Measurements from ENCODE around the gene BCL2L11.
A peak's percentile ranks its signal among the peaks of the same experiment; 100 is the strongest.

BCL2L11 gene

GRCh38 chr2:111100765-111101162 lies 19.9 kb upstream of the BCL2L11 start:
- Histone ChIP-seq H3K9me3 (ENCODE audit: control insufficient read depth, low read length) (no peaks in the 10 kb centered on the region), H3K4me1 (ENCODE audit: control insufficient read depth, insufficient read depth, low read length, poor library complexity, severe bottlenecking) (no peaks in the 10 kb centered on the region), H3K27ac (ENCODE audit: insufficient read depth, low read length, poor library complexity, severe bottlenecking) (no peak overlapping the region), H3K4me3 (ENCODE audit: insufficient read depth, low read depth, low read length, poor library complexity, severe bottlenecking) (no peak overlapping the region), H3K36me3 (ENCODE audit: control insufficient read depth, insufficient read depth, low read length) (no peaks in the 10 kb centered on the region), H3K27me3 (replicated peaks; ENCODE audit: control insufficient read depth, insufficient read depth, low read length, poor library complexity, severe bottlenecking) (no peaks in the 10 kb centered on the region)
- no peak for DNase-seq

- H3K4me3 ChIP-seq (ENCODE audit: insufficient read depth, low read depth, low read length, poor library complexity, severe bottlenecking) = no peak overlapping the region
- H3K27me3 ChIP-seq (replicated peaks; ENCODE audit: control insufficient read depth, insufficient read depth, low read length, poor library complexity, severe bottlenecking) = no peaks in the 10 kb centered on the region
- no peak for DNase-seq
- no peaks in the 10 kb centered on the region for H3K36me3 ChIP-seq (ENCODE audit: control insufficient read depth, insufficient read depth, low read length)
- H3K9me3 ChIP-seq (ENCODE audit: control insufficient read depth, low read length) = no peaks in the 10 kb centered on the region
- H3K27ac ChIP-seq (ENCODE audit: insufficient read depth, low read length, poor library complexity, severe bottlenecking) = no peak overlapping the region
- H3K4me1 ChIP-seq (ENCODE audit: control insufficient read depth, insufficient read depth, low read length, poor library complexity, severe bottlenecking) = no peaks in the 10 kb centered on the region
These were observed 19.1 kb upstream of the BCL2L11 start for GRCh38 chr2:111101592-111101991.

GRCh38 chr2:111102216-111102615 lies 18.5 kb upstream of the BCL2L11 start:
- H3K9me3 ChIP-seq (ENCODE audit: control insufficient read depth, low read length) = no peaks in the 10 kb centered on the region
- no peak for DNase-seq
- H3K27ac ChIP-seq (ENCODE audit: insufficient read depth, low read length, poor library complexity, severe bottlenecking) = no peak overlapping the region
- no peaks in the 10 kb centered on the region for H3K4me1 ChIP-seq (ENCODE audit: control insufficient read depth, insufficient read depth, low read length, poor library complexity, severe bottlenecking)
- no peaks in the 10 kb centered on the region for H3K27me3 ChIP-seq (replicated peaks; ENCODE audit: control insufficient read depth, insufficient read depth, low read length, poor library complexity, severe bottlenecking)
- H3K36me3 ChIP-seq (ENCODE audit: control insufficient read depth, insufficient read depth, low read length) = no peaks in the 10 kb centered on the region
- no peak overlapping the region for H3K4me3 ChIP-seq (ENCODE audit: insufficient read depth, low read depth, low read length, poor library complexity, severe bottlenecking)

GRCh38 chr2:111105926-111106325 lies 14.8 kb upstream of the BCL2L11 start:
- Histone ChIP-seq H3K9me3 (ENCODE audit: control insufficient read depth, low read length) (no peaks in the 10 kb centered on the region), H3K36me3 (ENCODE audit: control insufficient read depth, insufficient read depth, low read length) (no peaks in the 10 kb centered on the region), H3K4me1 (ENCODE audit: control insufficient read depth, insufficient read depth, low read length, poor library complexity, severe bottlenecking) (no peaks in the 10 kb centered on the region), H3K4me3 (ENCODE audit: insufficient read depth, low read depth, low read length, poor library complexity, severe bottlenecking) (no peak overlapping the region), H3K27me3 (replicated peaks; ENCODE audit: control insufficient read depth, insufficient read depth, low read length, poor library complexity, severe bottlenecking) (peaks cover 3% of the 10 kb centered on the region), H3K27ac (ENCODE audit: insufficient read depth, low read length, poor library complexity, severe bottlenecking) (no peak overlapping the region)
- DNase-seq = no peak

GRCh38 chr2:111106706-111107105 lies 14.0 kb upstream of the BCL2L11 start:
- Histone ChIP-seq H3K4me1 (ENCODE audit: control insufficient read depth, insufficient read depth, low read length, poor library complexity, severe bottlenecking) (no peaks in the 10 kb centered on the region), H3K27ac (ENCODE audit: insufficient read depth, low read length, poor library complexity, severe bottlenecking) (no peak overlapping the region), H3K27me3 (replicated peaks; ENCODE audit: control insufficient read depth, insufficient read depth, low read length, poor library complexity, severe bottlenecking) (peaks cover 4% of the 10 kb centered on the region), H3K9me3 (ENCODE audit: control insufficient read depth, low read length) (no peaks in the 10 kb centered on the region), H3K4me3 (ENCODE audit: insufficient read depth, low read depth, low read length, poor library complexity, severe bottlenecking) (no peak overlapping the region), H3K36me3 (ENCODE audit: control insufficient read depth, insufficient read depth, low read length) (no peaks in the 10 kb centered on the region)
- DNase-seq = no peak

- Histone ChIP-seq H3K27me3 (replicated peaks; ENCODE audit: control insufficient read depth, insufficient read depth, low read length, poor library complexity, severe bottlenecking) (peaks cover 4% of the 10 kb centered on the region), H3K9me3 (ENCODE audit: control insufficient read depth, low read length) (no peaks in the 10 kb centered on the region), H3K4me1 (ENCODE audit: control insufficient read depth, insufficient read depth, low read length, poor library complexity, severe bottlenecking) (no peaks in the 10 kb centered on the region), H3K4me3 (ENCODE audit: insufficient read depth, low read depth, low read length, poor library complexity, severe bottlenecking) (no peak overlapping the region), H3K36me3 (ENCODE audit: control insufficient read depth, insufficient read depth, low read length) (no peaks in the 10 kb centered on the region), H3K27ac (ENCODE audit: insufficient read depth, low read length, poor library complexity, severe bottlenecking) (no peak overlapping the region)
- DNase-seq = no peak
These were observed 11.9 kb upstream of the BCL2L11 start for GRCh38 chr2:111108745-111109271.

GRCh38 chr2:111111101-111111755 lies 9.5 kb upstream of the BCL2L11 start:
- Histone ChIP-seq H3K4me3 (ENCODE audit: insufficient read depth, low read depth, low read length, poor library complexity, severe bottlenecking) (no peak overlapping the region), H3K4me1 (ENCODE audit: control insufficient read depth, insufficient read depth, low read length, poor library complexity, severe bottlenecking) (no peaks in the 10 kb centered on the region), H3K36me3 (ENCODE audit: control insufficient read depth, insufficient read depth, low read length) (no peaks in the 10 kb centered on the region), H3K27me3 (replicated peaks; ENCODE audit: control insufficient read depth, insufficient read depth, low read length, poor library complexity, severe bottlenecking) (peaks cover 9% of the 10 kb centered on the region), H3K27ac (ENCODE audit: insufficient read depth, low read length, poor library complexity, severe bottlenecking) (no peak overlapping the region), H3K9me3 (ENCODE audit: control insufficient read depth, low read length) (no peaks in the 10 kb centered on the region)
- no peak for DNase-seq

- Histone ChIP-seq H3K36me3 (ENCODE audit: control insufficient read depth, insufficient read depth, low read length) (no peaks in the 10 kb centered on the region), H3K4me1 (ENCODE audit: control insufficient read depth, insufficient read depth, low read length, poor library complexity, severe bottlenecking) (peaks cover 22% of the 10 kb centered on the region), H3K27me3 (replicated peaks; ENCODE audit: control insufficient read depth, insufficient read depth, low read length, poor library complexity, severe bottlenecking) (peaks cover 26% of the 10 kb centered on the region), H3K27ac (ENCODE audit: insufficient read depth, low read length, poor library complexity, severe bottlenecking) (no peak overlapping the region), H3K9me3 (ENCODE audit: control insufficient read depth, low read length) (no peaks in the 10 kb centered on the region), H3K4me3 (ENCODE audit: insufficient read depth, low read depth, low read length, poor library complexity, severe bottlenecking) (no peak overlapping the region)
- DNase-seq = no peak
These were observed 6.9 kb upstream of the BCL2L11 start for GRCh38 chr2:111113838-111114237.

- Histone ChIP-seq H3K27me3 (replicated peaks; ENCODE audit: control insufficient read depth, insufficient read depth, low read length, poor library complexity, severe bottlenecking) (peaks cover 30% of the 10 kb centered on the region), H3K36me3 (ENCODE audit: control insufficient read depth, insufficient read depth, low read length) (no peaks in the 10 kb centered on the region), H3K4me3 (ENCODE audit: insufficient read depth, low read depth, low read length, poor library complexity, severe bottlenecking) (no peak overlapping the region), H3K27ac (ENCODE audit: insufficient read depth, low read length, poor library complexity, severe bottlenecking) (no peak overlapping the region), H3K4me1 (ENCODE audit: control insufficient read depth, insufficient read depth, low read length, poor library complexity, severe bottlenecking) (peaks cover 38% of the 10 kb centered on the region), H3K9me3 (ENCODE audit: control insufficient read depth, low read length) (no peaks in the 10 kb centered on the region)
- no peak for DNase-seq
These were observed 4.5 kb upstream of the BCL2L11 start for GRCh38 chr2:111116011-111116746.

- Histone ChIP-seq H3K27ac (ENCODE audit: insufficient read depth, low read length, poor library complexity, severe bottlenecking) (no peak overlapping the region), H3K36me3 (ENCODE audit: control insufficient read depth, insufficient read depth, low read length) (no peaks in the 10 kb centered on the region), H3K4me3 (ENCODE audit: insufficient read depth, low read depth, low read length, poor library complexity, severe bottlenecking) (peak overlapping the region; percentile 74), H3K4me1 (ENCODE audit: control insufficient read depth, insufficient read depth, low read length, poor library complexity, severe bottlenecking) (peaks cover 47% of the 10 kb centered on the region), H3K27me3 (replicated peaks; ENCODE audit: control insufficient read depth, insufficient read depth, low read length, poor library complexity, severe bottlenecking) (peaks cover 30% of the 10 kb centered on the region), H3K9me3 (ENCODE audit: control insufficient read depth, low read length) (no peaks in the 10 kb centered on the region)
- peak; percentile 44 to 52 (median 44) for DNase-seq
These were observed 3.7 kb upstream of the BCL2L11 start for GRCh38 chr2:111116843-111117597.
